GM12891 (cell line): ENCODE data around the gene MAGEA9B.
"Not testable (repeated sequence)": the region's sequence is repeated elsewhere in the genome, so short reads cannot be mapped to it uniquely, and the experiment has no call there.

Source experiments
- POLR2A ChIP-seq: IDR thresholded peaks from 2 replicates; pipeline ENCODE4 v1.6.1; 2011; ENCODE audit warnings: low read depth, low read length, control low read depth
- POLR2AphosphoS5 ChIP-seq: IDR thresholded peaks from 2 replicates; pipeline ENCODE4 v1.6.1; 2011; ENCODE audit warnings: low read depth, low read length, control low read depth
- TAF1 ChIP-seq: IDR thresholded peaks from 2 replicates; pipeline ENCODE4 v1.6.1; 2011; ENCODE audit warnings: low read depth, low read length, control low read depth

DNA sequence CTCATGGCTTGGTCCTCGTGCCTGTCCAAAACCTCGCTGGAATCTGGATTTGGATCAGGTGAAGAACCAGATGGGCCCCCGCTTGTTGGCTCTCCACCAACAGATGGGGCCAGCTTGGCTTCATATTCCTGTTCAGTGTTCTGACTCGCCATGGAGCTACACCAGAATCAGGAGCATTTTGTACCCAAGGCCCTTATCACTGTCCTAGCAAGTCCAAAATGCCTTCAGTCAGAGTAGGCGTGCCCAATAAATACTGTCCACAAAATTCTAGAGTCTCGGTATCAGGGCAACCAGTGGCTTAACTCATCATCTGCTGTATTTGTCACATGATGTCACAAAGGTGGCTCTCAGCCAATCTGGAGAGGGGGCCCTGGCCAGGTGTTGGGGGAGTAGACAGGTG lies 37.6 kb downstream of the MAGEA9B start, which contains the start of gene HSFX3:
- TF ChIP-seq POLR2AphosphoS5, TAF1, POLR2A: not testable (repeated sequence)
